GM18498 (cell line): ENCODE results near the gene PRICKLE4.
"Not testable (repeated sequence)": the region's sequence is repeated elsewhere in the genome, so short reads cannot be mapped to it uniquely, and the experiment has no call there.

Experiments used
- ATAC-seq: cut with Tn5 transposase; IDR thresholded peaks from one replicate; pipeline ENCODE4 v1.9.1; 2021; ENCODE audit warnings: mild to moderate bottlenecking, moderate library complexity; ENCODE audit not compliant: unreplicated experiment

Gene PRICKLE4

DNA sequence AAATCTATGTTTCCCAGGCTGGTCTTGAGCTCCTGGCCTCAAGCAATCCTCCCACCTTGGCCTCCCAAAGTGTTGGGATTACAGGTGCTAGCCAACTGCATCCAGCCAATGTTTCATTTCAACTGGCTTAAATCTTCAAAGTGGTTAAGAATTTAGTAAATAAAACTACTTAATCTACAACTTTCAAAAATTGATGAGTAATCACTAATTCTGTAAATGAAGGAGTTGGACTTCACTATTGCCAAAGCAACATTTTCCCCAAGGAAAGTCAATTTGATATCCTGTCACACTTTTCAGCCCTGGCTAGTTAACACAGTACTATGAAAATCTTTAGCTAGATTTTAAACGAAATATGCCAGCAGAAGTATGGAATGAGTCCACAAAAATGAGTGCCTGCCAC is 10.7 kb downstream of the PRICKLE4 start:
- ATAC-seq, result no peak

DNA sequence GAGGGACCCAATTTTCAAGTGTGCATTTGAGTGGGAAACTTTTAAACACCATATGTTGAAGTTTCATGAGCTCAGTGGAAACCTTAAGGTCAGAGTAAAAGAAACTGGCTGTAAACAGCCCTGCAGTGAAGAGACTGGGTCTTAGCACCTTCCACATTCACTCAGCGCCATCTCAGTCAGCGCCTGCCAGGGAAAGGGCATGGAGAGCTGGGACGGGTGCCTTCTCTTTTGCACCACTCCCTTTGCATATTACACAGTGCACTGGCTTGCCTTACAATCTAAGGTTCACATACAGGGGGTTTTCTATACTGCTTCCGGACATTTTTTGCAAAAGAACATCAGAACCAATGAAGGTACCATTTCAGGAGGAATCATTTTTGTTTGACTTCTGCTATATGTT is 11.4 kb downstream of the PRICKLE4 start:
- ATAC-seq, result no peak

DNA sequence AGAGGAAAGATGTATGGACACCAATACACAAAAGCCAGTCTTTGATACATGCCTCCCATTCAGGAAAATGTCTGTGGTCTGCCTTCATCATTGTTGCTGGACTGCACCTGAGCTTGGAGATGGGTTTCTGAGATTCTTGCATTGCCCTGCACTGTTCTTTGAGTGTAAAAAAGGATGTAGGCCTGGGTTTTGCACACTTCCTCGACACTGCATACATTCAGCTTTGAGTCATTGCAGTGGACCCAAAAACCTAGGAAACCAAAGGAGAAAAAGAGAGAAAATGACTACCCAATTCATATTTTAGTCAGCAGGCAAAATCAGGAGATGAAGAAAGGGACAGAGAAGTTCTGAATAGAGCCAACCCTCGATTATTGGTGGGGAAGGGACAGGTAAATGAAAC is 15.9 kb downstream of the PRICKLE4 start:
- no peak for ATAC-seq

DNA sequence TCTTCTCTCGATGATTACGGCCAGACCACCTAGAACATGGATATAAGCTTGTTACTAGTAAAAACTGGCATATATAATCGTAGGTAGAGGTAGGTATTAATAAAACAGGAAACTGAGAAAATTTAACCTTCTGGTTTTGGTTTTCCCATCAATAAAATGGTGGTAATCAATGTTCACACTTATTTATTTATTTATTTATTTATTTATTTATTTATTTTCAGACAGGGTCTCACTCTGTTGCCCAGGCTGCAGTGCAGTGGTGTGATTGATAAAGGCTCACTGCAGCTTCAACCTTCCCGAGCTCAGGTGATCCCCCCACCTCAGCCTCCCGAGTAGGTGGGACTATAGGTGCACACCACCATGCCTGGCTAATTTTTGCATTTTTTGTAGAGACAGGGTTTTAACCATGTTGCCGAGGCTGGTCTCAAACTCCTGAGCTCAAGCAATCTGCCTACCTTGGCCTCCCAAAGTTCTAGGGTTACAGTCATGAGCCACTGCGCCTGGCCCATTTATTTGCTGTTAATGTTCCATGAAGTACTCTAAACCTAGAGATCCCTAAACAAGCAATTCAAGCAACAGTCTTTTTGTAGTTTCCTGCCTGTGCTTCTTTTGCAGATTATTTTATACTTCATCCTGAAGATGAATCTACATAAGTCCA is 18.4 kb downstream of the PRICKLE4 start:
- ATAC-seq, result no peak

DNA sequence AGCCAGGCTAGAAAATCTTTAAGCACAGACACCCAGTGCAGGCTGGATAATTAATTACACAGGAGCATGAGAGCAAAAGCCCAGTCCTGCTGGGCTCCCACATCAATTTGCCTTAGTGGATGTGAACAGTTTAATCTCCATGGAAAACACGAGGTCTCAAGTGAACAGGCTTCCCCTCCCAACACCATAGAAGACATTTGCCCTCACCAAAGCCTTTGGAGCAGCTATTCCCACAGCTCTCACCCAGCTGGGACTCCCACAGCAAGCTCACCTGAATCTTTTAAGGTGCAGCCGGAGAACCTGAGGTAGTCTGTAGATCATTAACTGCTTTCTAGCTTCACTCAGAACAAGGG is 19.0 kb downstream of the PRICKLE4 start:
- no peak for ATAC-seq

DNA sequence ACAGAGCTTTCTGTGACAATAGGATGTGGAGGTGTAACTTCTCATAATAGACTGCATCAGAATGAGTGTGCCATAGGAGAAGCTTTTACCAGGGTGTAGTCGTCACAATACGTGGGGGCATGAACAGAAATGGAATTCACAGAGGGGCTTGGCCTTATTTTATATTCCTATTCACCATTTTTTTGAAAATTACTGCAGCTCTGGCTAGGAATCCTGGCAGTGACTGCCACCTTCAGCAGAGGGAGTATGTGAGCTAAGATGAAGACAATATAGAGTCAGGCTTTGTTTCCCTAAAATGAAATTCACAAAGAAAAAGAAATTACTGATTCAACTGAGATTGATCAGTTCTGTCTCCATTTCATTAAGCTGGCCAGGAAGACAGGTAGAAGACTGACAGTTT is 20.8 kb downstream of the PRICKLE4 start:
- ATAC-seq, result no peak

DNA sequence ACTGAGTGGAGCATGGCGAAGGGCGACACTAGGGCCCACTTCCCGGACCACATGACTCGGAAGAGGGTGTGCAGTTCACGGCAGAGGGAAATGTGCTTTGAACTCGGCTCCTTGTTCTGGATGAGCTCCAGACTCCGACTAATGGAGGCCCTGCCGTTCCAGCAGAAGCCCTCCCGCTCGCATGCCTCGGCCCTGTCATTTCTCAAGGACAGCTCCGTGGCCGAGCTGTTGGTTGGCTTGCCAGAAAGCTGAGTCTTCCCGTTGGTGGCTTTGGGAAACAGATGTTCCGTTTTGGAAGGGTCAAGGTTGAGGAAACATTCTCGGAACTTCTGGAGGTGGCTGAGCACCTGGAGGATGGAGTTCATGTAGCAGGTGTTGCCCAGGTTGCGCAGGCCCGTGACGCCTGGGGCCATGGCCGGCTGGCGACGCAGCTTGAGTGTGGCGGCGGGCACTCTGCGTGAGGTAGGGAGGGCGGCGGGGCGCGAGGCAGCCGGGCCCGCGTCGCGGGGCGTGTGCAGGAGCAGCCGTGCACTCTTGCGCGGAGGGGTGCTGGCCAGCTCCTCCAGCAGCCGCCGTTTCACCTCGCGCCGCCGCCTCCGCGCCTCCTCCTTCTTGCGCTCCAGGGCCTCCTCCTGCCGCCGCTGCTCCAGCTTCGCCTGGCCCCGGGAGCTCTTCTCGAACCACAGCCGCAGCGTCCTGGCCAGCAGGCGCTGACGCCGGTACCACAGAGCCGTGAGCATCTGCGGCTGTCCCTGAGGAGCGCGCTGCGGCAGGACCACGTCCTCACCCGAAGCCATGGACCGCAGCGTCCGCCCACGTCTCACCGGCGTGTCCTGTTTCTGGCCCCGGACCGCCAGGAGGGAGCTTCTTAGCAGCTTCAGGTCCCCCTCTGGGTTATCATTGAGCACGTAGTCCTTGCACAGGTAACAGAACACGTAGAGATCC is 25.5 kb downstream of the PRICKLE4 start:
- ATAC-seq, result no peak

DNA sequence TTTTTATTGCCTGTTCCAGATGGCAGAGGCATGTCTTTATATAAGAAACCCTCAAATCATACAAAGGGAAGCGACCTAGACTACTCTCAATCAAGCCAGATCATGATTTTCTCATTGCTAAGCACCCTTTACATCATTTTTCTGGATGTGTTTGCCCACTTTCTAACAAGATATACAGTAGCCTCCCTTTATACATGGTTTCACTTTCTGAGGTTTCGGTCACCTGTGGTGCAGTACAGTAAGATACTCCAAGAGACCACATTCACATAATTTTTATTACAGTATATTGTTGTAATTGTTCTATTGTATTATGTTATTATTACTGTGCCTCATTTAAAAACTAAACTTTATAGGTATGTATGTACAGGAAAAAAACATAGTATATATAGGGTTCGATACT is 30.5 kb downstream of the PRICKLE4 start:
- ATAC-seq, result no peak

DNA sequence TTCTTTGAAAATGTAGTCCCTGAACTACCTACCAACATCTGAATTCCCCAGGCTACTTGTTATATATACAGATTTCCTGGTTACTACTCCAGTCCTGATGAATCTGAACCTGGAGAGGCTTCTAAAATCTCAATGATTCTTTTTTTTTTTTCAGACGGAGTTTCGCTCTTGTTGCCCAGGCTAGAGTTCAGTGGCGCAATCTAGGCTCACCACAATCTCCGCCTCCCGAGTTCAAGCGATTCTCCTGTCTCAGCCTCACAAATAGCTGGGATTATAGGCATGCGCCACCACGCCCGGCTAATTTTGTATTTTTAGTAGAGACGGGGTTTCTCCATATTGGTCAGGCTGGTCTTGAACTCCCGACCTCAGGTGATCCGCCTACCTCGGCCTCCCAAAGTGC is 31.4 kb downstream of the PRICKLE4 start:
- not testable (repeated sequence) for ATAC-seq

DNA sequence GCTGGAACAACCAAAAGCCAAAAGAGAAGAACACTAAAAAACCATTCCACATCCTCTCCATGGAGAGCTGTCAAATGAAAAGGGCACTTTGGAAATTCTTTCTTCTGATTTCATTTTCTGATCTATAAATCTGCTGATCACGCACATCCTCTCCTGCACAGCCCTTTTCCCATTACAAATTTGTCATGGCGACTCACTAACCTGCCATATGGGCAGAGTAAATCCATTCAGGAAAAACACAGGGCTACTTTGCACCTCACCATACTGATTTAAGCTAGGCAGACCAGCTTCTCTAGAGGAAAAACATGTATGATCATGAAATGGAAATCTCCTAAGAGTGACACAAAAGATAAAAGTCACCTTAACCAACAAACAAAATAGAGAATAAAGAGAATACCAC is 32.9 kb downstream of the PRICKLE4 start:
- no peak for ATAC-seq

DNA sequence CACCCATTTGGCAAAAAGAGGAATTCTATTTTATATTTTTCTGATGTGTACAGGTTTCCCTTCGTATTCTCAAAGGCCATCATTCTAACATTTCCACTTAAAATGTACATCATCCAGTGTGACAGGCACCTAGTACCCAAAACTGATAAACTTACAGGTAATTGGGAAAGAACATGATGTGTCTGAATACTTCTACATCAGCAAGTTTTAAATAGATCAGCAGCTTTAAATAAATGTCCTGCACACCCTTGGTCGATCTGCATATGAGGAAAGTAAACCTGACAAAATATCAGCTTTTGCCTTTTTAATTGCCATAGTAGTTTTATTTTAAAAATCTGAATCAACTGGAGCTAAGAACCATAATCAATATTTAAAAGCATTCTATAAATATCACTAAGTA is 33.4 kb downstream of the PRICKLE4 start:
- ATAC-seq, result no peak

DNA sequence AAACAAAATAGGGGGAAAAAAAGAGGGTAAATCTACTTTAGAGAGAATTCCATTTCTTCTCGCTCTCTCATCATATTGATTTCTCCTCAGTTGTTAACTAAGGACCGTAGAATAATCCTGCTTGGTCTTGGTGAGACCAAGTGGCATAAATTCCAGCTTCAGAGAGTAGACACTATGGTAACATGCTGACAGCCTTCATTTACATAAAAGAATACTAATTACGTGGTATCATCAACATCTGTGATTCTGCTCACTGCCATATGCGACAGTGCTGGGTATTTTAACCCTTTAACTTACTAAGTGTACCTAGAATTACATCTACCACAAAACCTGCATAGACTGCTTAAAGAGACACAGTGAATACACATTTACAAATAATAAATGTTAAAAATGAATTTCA is 34.0 kb downstream of the PRICKLE4 start:
- ATAC-seq, result no peak

DNA sequence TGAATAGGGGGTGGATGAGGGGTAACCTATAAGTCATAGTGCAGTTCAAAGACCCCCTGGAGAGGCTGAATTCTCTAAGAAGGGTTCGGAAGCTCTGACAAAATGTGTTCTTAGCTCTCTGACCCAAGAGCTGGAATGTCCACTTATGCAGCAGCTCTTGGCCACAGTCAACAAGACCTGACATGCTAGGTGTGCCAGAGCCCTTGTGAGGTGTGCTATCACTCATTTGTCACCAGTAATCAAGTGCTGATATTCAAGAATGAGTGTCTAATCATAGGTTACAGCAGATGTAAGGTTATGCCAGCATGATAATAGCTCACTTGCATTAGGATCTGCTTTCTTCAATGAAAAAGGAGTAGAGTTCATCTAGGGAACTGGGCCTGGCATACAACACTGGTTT is 35.0 kb downstream of the PRICKLE4 start:
- ATAC-seq, result no peak

DNA sequence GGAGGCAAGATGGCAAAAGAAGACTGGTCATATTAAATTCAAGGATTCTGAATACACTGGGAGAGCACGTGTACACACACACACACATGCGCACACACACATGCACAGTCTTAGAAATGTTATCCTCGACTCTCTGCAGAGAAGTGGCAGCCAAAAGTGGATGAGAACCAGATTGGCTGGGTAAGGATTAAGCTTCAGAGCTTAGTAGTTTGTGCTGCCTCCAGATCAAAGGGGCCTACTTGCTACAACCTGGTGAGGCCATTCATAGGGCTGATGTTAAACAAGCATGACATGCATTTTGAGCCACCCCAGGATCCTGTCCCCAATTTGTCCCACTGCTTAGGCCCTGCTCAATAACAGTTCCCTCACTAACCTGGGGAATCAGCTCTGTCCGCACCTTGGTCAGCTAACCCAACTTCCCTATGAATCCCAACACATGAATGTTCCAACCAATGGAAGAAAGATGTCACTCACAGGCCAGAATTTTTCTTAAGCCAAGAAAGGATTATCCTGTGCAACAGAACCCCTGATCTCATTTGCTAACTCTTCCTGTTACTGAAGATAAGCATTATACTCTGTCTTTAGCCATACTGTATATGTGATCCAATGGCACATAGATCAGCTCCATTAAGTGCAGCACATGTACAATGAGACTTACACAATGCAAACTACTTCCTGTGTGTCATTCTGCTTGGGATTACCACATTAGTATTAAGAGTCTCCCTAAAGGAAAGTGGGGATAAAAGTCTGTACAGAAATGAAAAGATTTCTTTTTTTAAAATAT is 37.9 kb downstream of the PRICKLE4 start:
- ATAC-seq, result no peak

DNA sequence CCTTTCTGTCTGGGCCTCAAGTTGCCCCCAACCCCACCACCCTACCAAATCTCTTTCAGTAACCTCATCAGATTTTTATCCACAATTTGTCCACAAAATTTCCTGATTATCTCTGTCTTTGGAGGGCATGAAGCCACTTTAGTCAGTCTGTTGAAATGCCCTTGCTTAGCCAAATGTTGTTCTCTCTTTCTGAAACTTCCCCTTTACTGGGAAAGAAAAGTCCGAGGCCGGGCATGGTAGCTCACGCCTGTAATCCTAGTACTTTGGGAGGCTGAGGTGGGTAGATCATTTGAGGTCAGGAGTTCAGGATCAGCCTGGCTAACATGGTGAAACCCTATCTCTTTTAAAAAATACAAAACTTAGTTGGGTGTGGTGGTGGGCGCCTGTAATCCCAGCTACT is 40.7 kb downstream of the PRICKLE4 start:
- ATAC-seq, result no peak

DNA sequence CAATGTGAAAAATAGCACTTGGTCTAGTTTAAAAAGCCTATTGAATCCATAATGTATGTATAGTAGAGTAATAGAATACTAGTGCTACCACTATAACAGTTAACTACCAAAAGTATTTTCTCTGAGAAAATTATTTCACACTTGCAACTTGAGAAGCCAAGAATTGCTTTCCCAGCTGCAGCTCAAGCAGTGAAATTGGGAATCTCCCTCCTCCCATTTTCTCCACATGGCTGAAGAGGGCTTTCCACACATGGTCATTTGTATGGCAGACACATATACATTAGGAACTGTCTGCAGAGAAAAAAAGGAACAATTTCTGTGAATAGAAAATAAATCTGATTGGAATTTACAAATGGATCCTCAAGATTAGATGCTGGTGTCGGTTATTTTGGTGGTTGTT is 41.4 kb downstream of the PRICKLE4 start:
- no peak for ATAC-seq

DNA sequence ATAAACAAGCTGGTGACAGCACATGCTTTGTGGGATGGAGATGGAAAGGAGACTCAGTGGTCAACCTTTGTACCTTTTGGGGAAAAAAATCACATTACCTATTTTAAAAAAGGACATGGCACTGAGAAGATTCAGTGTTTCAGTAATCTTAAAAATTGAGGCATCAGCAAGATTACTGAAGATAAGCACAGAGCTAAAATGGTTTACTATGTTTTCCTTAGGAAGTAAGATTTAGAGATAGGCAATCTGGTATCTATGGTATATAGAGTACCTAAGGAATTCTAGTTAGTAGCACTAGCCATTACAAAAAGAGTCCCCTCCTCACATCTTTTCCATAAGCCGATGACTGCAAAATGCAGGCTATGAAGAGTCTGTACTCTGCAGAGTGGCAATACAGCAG is 42.6 kb downstream of the PRICKLE4 start:
- ATAC-seq, result no peak

DNA sequence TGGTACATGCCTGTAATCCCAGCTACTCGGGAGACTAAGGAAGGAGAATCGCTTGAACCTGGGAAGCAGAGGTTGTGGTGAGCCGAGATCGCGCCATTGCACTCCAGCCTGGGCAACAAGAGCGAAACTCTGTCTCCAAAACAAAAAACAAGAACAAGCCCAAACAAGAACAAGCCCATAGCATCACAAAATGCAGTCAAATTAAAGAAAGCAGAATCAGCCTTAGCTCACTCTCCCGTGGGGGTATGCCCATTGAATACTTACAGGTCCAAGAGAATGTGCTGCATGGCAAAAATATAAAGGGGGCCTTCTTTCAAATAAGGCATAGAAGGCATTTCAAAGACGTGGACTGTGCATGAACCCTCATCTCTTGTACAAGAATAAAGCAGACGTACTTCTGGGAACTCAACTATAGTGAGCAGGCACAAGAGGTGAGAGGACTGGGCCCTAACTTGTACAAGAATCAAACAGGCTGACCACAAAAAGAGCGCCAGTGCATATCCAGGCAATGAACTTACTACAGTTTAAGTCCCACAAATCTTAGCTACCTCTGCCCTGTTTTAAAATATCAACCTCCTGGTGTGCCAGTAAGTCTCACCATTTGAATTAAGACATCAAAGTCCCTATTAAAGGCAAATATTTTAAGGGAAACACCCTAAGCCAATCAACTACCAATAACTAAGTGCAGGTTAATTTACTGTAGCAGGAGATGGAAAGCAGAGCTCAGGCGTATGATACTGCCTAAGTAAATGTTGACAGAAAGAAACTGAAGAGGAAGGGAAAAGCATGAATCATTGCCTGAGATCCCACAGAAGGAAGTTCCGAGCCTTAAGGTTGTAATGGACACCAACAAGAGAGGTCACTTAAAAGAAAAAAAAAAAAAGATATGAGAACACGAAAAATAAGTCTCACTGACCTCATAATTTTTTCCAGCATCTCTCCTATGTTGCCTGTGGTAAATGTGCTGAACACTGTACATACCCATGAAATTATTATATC is 44.3 kb downstream of the PRICKLE4 start:
- ATAC-seq, result no peak

DNA sequence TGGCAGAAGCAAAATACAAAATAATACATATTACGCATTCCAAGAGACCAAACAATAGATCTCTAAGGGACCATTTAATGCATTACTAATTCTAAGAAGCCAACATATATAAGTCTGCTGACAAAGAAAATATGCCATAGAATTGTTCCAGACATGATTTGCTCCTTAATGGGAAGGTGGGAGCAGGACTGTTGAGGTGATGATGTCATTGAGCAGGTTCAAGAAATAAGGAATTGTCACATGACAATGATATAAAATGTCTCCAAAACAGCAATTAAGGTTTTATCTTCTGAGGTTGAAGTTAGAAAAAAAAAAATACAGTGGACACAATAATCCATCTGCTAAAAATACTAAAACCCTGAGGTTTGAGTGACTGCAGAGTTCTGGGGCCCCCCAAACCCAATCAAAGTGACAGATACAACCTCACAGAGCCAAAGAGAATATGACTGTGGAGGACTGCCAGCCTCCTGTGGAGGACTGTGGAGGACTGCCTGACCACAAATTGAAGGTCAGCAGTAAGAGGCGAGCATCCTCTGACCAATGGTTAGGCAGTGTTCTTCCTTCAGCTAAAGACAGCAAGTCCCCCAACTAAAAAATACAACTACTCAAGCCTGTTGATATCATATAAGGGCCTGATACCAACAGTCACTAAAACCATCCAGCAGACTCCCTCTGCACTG is 45.9 kb downstream of the PRICKLE4 start:
- no peak for ATAC-seq

DNA sequence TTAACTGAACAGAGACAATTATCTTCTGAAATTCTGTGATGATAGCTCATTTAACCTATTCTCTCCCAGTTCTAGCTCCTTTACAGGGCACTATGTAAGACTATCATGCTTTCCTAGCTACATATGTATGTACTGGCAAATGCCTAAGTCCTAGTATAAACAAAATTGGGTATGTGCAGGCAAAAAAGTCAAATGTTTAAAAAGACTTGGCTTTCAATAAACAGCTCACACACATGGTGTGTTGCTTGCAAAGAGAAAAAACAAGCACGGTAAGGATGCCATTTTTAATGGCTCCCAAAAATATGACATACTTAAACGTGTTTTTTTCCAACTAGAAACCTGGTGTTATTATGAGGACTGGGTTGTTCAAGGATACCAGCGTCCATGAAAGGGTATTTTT is 51.7 kb downstream of the PRICKLE4 start:
- no peak for ATAC-seq
